Liver (tissue), 9 donors: ENCODE results near the gene POP4. TPM values are rescaled to one million over a fixed set of nuclear protein-coding genes. Genes with fewer than 3 reads are reported as not detected.

Experiments
- DNase-seq: peaks from one replicate; pipeline ENCODE4 v3.0.0-alpha.2; 2017; ENCODE audit warnings: low spot score
- H3K27ac ChIP-seq, 2 donors: one replicate each; pipeline ENCODE4 v1.7.0; 2013; ENCODE audit warnings: inconsistent platforms in 2 of 2, low read length in 2 of 2, control low read depth in 1 of 2, low read depth in 1 of 2, mild to moderate bottlenecking in 1 of 2
- H3K27me3 ChIP-seq, 4 donors: one replicate each; pipeline versions ENCODE4 v1.6.1 to v1.7.0; 2013; ENCODE audit warnings: low read length in 3 of 4, inconsistent platforms in 1 of 4, mild to moderate bottlenecking in 1 of 4, moderate library complexity in 1 of 4; ENCODE audit not compliant: control insufficient read depth in 4 of 4, insufficient read depth in 4 of 4
- H3K36me3 ChIP-seq, 4 donors: one replicate each; pipeline versions ENCODE4 v1.6.1 to v1.7.0; 2013; ENCODE audit warnings: low read length in 3 of 4, mild to moderate bottlenecking in 3 of 4, low read depth in 1 of 4, moderate library complexity in 1 of 4; ENCODE audit not compliant: control insufficient read depth in 4 of 4, insufficient read depth in 3 of 4
- H3K4me1 ChIP-seq, 4 donors: one replicate each; pipeline versions ENCODE4 v1.6.1 to v1.7.0; 2013; ENCODE audit warnings: low read length in 3 of 4, mild to moderate bottlenecking in 3 of 4, moderate library complexity in 1 of 4; ENCODE audit not compliant: control insufficient read depth in 4 of 4, insufficient read depth in 4 of 4
- H3K4me3 ChIP-seq, 3 donors: one replicate each; pipeline versions ENCODE4 v1.6.1 to v1.7.0; 2013; ENCODE audit warnings: low read length in 3 of 3, control low read depth in 1 of 3, low read depth in 1 of 3, mild to moderate bottlenecking in 1 of 3
- H3K9ac ChIP-seq, 2 donors: one replicate each; pipeline ENCODE4 v1.7.0; 2013; ENCODE audit warnings: low read length in 2 of 2, mild to moderate bottlenecking in 2 of 2, moderate library complexity in 2 of 2, control low read depth in 1 of 2, low read depth in 1 of 2
- H3K9me3 ChIP-seq, 4 donors: one replicate each; pipeline versions ENCODE4 v1.6.1 to v1.7.0; 2013; ENCODE audit warnings: low read length in 3 of 4; ENCODE audit not compliant: control insufficient read depth in 4 of 4
- EGR1 ChIP-seq, 2 donors: IDR thresholded peaks; 2 replicates each; pipeline ENCODE4 v1.6.1; 2016 to 2018; ENCODE audit warnings: antibody characterized with exemption in 2 of 2, low read depth in 2 of 2
- FOXA1 ChIP-seq: IDR thresholded peaks from 2 replicates; pipeline ENCODE4 v1.6.1; 2016; ENCODE audit warnings: antibody characterized with exemption
- FOXA2 ChIP-seq: IDR thresholded peaks from 2 replicates; pipeline ENCODE4 v1.6.1; 2016; ENCODE audit warnings: antibody characterized with exemption
- GABPA ChIP-seq, 2 donors: IDR thresholded peaks in 1 of 2; conservative IDR thresholded peaks in 1 of 2; 2 replicates each; pipeline ENCODE4 v1.6.1; 2016; ENCODE audit warnings: antibody characterized with exemption in 2 of 2, mild to moderate bottlenecking in 1 of 2, moderate library complexity in 1 of 2
- HNF4A ChIP-seq, 2 donors: conservative IDR thresholded peaks; 2 replicates each; pipeline ENCODE4 v1.6.1; 2016; ENCODE audit warnings: antibody characterized with exemption in 2 of 2, mild to moderate bottlenecking in 2 of 2
- HNF4G ChIP-seq: IDR thresholded peaks from 2 replicates; pipeline ENCODE4 v1.6.1; 2016; ENCODE audit warnings: antibody characterized with exemption
- JUND ChIP-seq, 2 donors: IDR thresholded peaks; 2 replicates each; pipeline ENCODE4 v1.6.1; 2016; ENCODE audit warnings: antibody characterized with exemption in 2 of 2
- NR2F2 ChIP-seq: IDR thresholded peaks from 2 replicates; pipeline ENCODE4 v1.6.1; 2016; ENCODE audit warnings: antibody characterized with exemption
- RAD21 ChIP-seq, 2 donors: IDR thresholded peaks; 2 replicates each; pipeline ENCODE4 v1.6.1; 2016; ENCODE audit warnings: antibody characterized with exemption in 2 of 2, mild to moderate bottlenecking in 2 of 2
- RXRA ChIP-seq, 2 donors: IDR thresholded peaks; 2 replicates each; pipeline ENCODE4 v1.6.1; 2017 to 2018; ENCODE audit warnings: antibody characterized with exemption in 2 of 2, mild to moderate bottlenecking in 1 of 2
- SP1 ChIP-seq: IDR thresholded peaks from 2 replicates; pipeline ENCODE4 v1.6.1; 2018; ENCODE audit warnings: antibody characterized with exemption, mild to moderate bottlenecking
- YY1 ChIP-seq: IDR thresholded peaks from 2 replicates; pipeline ENCODE4 v1.6.1; 2016; ENCODE audit warnings: antibody characterized with exemption, mild to moderate bottlenecking
- WGBS: extraction: QIAGEN DNeasy Blood & Tissue Kit; methylation state at CpG from one replicate; pipeline ENCODE4 v1.1.7; 2013; 5-methylcytosine and 5-hydroxymethylcytosine counted together
- polyA plus RNA-seq, 2 donors: library from polyadenylated mRNA; stranded (reverse) in 1 of 2; unstranded in 1 of 2; fragments of 200-250 nt in 1 of 2; fragments of >200 nt in 1 of 2; fragmentation: Nextera tagmentation in 1 of 2; extraction: Ambion mirVana in 1 of 2; gene quantifications; one replicate each; pipeline versions ENCODE4 v1.2.1 to v1.2.3, GENCODE V29; 2013 to 2015
- total RNA-seq, 2 donors: library from RNA; depleted of rRNA; stranded (reverse); fragments of >200 nt; gene quantifications; one replicate each; pipeline ENCODE4 v1.2.3, GENCODE V29; 2014
- TF ChIP-seq, protein P1 (sequence below): IDR thresholded peaks from 2 replicates; pipeline ENCODE4 v1.6.1; 2016; ENCODE audit warnings: antibody characterized with exemption
- TF ChIP-seq, protein P2 (sequence below): IDR thresholded peaks from 2 replicates; pipeline ENCODE4 v1.6.1; 2016; ENCODE audit warnings: antibody characterized with exemption, mild to moderate bottlenecking
- TF ChIP-seq, protein P3 (sequence below): IDR thresholded peaks from 2 replicates; pipeline ENCODE4 v1.6.1; 2016; ENCODE audit warnings: antibody characterized with exemption
- donor health status: healthy.
- donor health status: healthy.
- donor health status: healthy.
- donor health status: healthy.
- donor health status: healthy.

POP4 gene
- total and polyA plus RNA-seq, 4 donors: 33.7 to 61.6 (median 38.9) TPM

DNA sequence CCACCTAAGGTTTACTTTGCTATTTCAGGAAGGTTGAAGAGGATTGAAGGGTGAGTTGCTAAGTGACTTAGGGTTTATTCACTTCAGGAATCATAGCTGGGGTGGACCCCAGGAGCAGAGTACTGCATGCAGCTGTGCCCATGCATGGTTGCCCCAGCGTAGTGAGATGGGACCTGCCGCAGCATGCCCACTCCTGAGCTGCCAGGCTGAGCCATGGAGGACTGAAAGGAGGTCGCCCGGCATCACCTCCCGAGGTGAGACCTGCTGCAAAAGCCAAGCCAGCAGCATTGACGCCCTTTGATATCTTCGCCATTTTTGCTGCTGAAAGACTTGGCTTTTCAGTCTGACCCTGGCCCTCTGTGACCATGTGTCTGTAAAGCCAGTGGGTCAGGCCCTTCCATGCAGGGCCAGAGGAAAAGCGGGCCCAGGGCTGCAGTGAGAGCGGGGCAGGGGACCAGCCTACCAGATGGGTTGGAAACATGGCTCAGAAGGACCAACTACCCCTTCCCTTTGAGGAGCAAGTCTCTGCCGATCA, 9.9 kb downstream of the POP4 start:
- H3K9me3 ChIP-seq: no peaks in the 10 kb centered on the region
- H3K36me3 ChIP-seq: peaks cover 8 to 30% (median 17%) of the 10 kb centered on the region in 4 donors
- WGBS: 96% methylated on average over 10 of the region's 10 CpGs
- DNase-seq: no peak
- TF ChIP-seq HNF4G: no peak
- TF ChIP-seq EGR1 (IDR thresholded peaks at IDR 0.05; ENCODE audit: low read depth in 2 of 2): no peak
- no peak for TF ChIP-seq YY1
- no peak for TF ChIP-seq FOXA1
- TF ChIP-seq RAD21 (IDR thresholded peaks at IDR 0.05): no peak
- no peak for TF ChIP-seq GABPA (IDR thresholded peaks at IDR 0.05 in 1 of 2, conservative IDR thresholded peaks at IDR 0.05 in 1 of 2)
- no peak for TF ChIP-seq NR2F2
- no peak overlapping the region for H3K4me3 ChIP-seq
- no peak overlapping the region for H3K27ac ChIP-seq
- no peaks in the 10 kb centered on the region for H3K27me3 ChIP-seq
- peaks cover 8 to 28% (median 19%) of the 10 kb centered on the region in 4 donors for H3K4me1 ChIP-seq
- no peak overlapping the region for H3K9ac ChIP-seq

DNA sequence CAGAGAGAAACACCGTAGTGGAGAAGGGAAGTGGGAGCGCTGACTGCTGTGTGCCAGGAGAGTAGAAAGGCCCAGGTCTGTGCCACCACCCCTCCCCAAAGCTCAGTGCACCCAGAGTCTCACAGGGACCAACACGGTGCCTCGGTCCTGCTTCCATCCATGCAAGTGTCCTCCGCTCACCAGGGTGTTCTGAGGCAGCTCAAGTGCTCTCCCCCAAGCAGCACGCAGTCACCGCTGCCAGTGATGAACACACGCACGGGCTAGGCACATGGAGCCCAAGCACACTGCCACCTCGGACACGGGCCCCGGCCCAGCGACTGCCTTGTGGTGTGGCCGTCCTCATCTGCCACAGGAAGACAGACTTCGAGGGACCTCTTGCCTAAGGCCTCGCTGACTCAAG, 10.5 kb downstream of the POP4 start:
- no peaks in the 10 kb centered on the region for H3K27me3 ChIP-seq
- H3K4me3 ChIP-seq: no peak overlapping the region
- DNase-seq: no peak
- WGBS: 93% methylated on average over 16 of the region's 16 CpGs
- H3K36me3 ChIP-seq: peaks cover 8 to 30% (median 17%) of the 10 kb centered on the region in 4 donors
- H3K4me1 ChIP-seq: peaks cover 6 to 22% (median 16%) of the 10 kb centered on the region in 4 donors
- TF ChIP-seq GABPA (IDR thresholded peaks at IDR 0.05 in 1 of 2, conservative IDR thresholded peaks at IDR 0.05 in 1 of 2) (no peak), SP1 (no peak), JUND (IDR thresholded peaks at IDR 0.05) (no peak), EGR1 (IDR thresholded peaks at IDR 0.05; ENCODE audit: low read depth in 2 of 2) (no peak), FOXA2 (no peak), YY1 (no peak), RXRA (IDR thresholded peaks at IDR 0.05) (no peak)
- TF ChIP-seq, protein P1, sequence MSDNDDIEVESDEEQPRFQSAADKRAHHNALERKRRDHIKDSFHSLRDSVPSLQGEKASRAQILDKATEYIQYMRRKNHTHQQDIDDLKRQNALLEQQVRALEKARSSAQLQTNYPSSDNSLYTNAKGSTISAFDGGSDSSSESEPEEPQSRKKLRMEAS: no peak
- TF ChIP-seq, protein P2, sequence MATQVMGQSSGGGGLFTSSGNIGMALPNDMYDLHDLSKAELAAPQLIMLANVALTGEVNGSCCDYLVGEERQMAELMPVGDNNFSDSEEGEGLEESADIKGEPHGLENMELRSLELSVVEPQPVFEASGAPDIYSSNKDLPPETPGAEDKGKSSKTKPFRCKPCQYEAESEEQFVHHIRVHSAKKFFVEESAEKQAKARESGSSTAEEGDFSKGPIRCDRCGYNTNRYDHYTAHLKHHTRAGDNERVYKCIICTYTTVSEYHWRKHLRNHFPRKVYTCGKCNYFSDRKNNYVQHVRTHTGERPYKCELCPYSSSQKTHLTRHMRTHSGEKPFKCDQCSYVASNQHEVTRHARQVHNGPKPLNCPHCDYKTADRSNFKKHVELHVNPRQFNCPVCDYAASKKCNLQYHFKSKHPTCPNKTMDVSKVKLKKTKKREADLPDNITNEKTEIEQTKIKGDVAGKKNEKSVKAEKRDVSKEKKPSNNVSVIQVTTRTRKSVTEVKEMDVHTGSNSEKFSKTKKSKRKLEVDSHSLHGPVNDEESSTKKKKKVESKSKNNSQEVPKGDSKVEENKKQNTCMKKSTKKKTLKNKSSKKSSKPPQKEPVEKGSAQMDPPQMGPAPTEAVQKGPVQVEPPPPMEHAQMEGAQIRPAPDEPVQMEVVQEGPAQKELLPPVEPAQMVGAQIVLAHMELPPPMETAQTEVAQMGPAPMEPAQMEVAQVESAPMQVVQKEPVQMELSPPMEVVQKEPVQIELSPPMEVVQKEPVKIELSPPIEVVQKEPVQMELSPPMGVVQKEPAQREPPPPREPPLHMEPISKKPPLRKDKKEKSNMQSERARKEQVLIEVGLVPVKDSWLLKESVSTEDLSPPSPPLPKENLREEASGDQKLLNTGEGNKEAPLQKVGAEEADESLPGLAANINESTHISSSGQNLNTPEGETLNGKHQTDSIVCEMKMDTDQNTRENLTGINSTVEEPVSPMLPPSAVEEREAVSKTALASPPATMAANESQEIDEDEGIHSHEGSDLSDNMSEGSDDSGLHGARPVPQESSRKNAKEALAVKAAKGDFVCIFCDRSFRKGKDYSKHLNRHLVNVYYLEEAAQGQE: no peak
- H3K9ac ChIP-seq: no peak overlapping the region
- H3K27ac ChIP-seq: no peak overlapping the region
- no peaks in the 10 kb centered on the region for H3K9me3 ChIP-seq

DNA sequence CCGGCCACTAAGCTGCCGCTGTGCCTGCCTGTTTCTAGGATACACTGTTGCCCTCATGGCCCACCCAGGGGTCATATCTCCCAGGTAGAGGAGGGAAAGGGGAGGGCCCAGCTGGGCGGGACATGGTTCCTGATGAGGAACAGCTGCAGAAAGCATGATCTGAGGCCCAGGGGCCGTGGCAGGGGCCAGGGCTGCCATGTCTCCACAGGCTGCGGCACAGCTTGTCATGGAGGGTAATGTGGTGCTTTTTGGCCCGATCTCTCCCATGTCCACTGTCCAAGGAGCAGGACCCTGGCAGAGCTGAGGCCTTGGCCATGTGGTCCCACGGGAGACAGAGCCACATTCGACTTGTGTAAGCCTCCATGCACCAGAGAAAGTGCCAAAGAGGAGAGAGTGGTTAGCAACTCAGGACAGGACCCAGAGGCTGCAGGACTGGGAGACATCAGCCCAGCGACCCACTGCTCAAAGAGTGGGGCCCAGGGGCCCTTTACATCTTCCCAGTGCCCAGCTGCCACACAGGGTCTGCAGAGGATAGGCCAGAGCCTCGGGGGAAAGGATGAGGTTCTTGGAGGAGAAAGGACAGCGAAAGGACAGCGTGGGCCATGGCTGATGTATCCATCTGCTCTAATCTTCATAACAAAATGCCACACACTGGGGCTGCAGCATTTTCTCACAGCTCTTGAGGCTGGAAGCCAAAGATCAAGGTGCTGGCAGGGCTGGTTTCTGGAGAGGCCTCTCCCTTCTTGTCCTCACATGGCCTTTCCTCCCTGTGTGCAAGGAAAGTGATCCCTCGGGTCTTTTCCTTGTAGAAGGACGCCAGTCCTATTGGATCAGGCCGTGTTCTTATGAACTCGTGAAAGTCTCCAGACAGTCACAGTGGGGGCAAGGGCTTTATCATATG, 11.5 kb downstream of the POP4 start:
- no peak for TF ChIP-seq SP1
- TF ChIP-seq, protein P3, sequence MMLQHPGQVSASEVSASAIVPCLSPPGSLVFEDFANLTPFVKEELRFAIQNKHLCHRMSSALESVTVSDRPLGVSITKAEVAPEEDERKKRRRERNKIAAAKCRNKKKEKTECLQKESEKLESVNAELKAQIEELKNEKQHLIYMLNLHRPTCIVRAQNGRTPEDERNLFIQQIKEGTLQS: no peak
- no peak for TF ChIP-seq JUND (IDR thresholded peaks at IDR 0.05)
- TF ChIP-seq, protein P1: no peak
- no peak for TF ChIP-seq FOXA2
- no peak for TF ChIP-seq NR2F2
- TF ChIP-seq FOXA1: no peak
- TF ChIP-seq, protein P2: no peak
- no peak for TF ChIP-seq HNF4A (conservative IDR thresholded peaks at IDR 0.05)
- TF ChIP-seq GABPA (IDR thresholded peaks at IDR 0.05 in 1 of 2, conservative IDR thresholded peaks at IDR 0.05 in 1 of 2): no peak
- WGBS: 92% methylated on average over 16 of the region's 16 CpGs
- Histone ChIP-seq H3K9me3 (no peaks in the 10 kb centered on the region), H3K36me3 (peaks cover 5 to 21% (median 10%) of the 10 kb centered on the region in 4 donors), H3K27ac (no peak overlapping the region), H3K27me3 (no peaks in the 10 kb centered on the region), H3K9ac (no peak overlapping the region), H3K4me3 (no peak overlapping the region), H3K4me1 (peaks cover 6 to 19% (median 15%) of the 10 kb centered on the region in 4 donors)
- DNase-seq: no peak
